PFSK-1 (cell line): ENCODE results near the gene PITPNM3.

Experiments used
- FOXP2 ChIP-seq: optimal IDR thresholded peaks from 2 replicates; pipeline ENCODE3; 2011; ENCODE audit warnings: borderline replicate concordance, control low read depth, inconsistent platforms; ENCODE audit not compliant: insufficient read depth; ENCODE audit errors: extremely low read length, extremely low read depth
- POLR2AphosphoS5 ChIP-seq: IDR thresholded peaks from 2 replicates; pipeline ENCODE4 v1.6.1; 2012; ENCODE audit warnings: low read depth, mild to moderate bottlenecking, control low read depth, low read length, moderate library complexity
- REST ChIP-seq, 2 experiments: IDR thresholded peaks; 2 replicates each; pipeline versions ENCODE4 v1.6.1 to v1.8.0; 2011 to 2012; ENCODE audit warnings: low read depth in 2 of 2, low read length in 2 of 2, control low read depth in 1 of 2, inconsistent platforms in 1 of 2, mild to moderate bottlenecking in 1 of 2, moderate library complexity in 1 of 2; ENCODE audit not compliant: insufficient read depth in 1 of 2
- SIN3A ChIP-seq: IDR thresholded peaks from 2 replicates; pipeline ENCODE4 v1.6.1; 2012; ENCODE audit warnings: mild to moderate bottlenecking, low read length, moderate library complexity, borderline replicate concordance; ENCODE audit not compliant: insufficient read depth
- TAF1 ChIP-seq: IDR thresholded peaks from 2 replicates; pipeline ENCODE4 v1.6.1; 2012; ENCODE audit warnings: low read length, control low read depth, borderline replicate concordance; ENCODE audit not compliant: insufficient read depth

PITPNM3 gene

GRCh38 chr17:6526362-6527152 lies 29.8 kb downstream of the PITPNM3 start:
- TF ChIP-seq SIN3A (no peak), TAF1 (no peak), REST (IDR thresholded peaks at IDR 0.05; ENCODE audit: insufficient read depth in 1 of 2, low read depth in 2 of 2, low read length in 2 of 2) (peak; percentile 87 to 94), FOXP2 (no peak)

GRCh38 chr17:6525731-6526130 lies 30.6 kb downstream of the PITPNM3 start:
- no peak for TF ChIP-seq POLR2AphosphoS5
- no peak for TF ChIP-seq REST (IDR thresholded peaks at IDR 0.05; ENCODE audit: insufficient read depth in 1 of 2, low read depth in 2 of 2, low read length in 2 of 2)
- TF ChIP-seq SIN3A = no peak
- no peak for TF ChIP-seq FOXP2
- TF ChIP-seq TAF1 = no peak

GRCh38 chr17:6525141-6525540 lies 31.2 kb downstream of the PITPNM3 start:
- no peak for TF ChIP-seq TAF1
- TF ChIP-seq SIN3A = no peak
- no peak for TF ChIP-seq POLR2AphosphoS5
- TF ChIP-seq FOXP2 = no peak
- TF ChIP-seq REST (IDR thresholded peaks at IDR 0.05; ENCODE audit: insufficient read depth in 1 of 2, low read depth in 2 of 2, low read length in 2 of 2) = no peak

- TF ChIP-seq POLR2AphosphoS5 (no peak), TAF1 (no peak), SIN3A (no peak), REST (IDR thresholded peaks at IDR 0.05; ENCODE audit: insufficient read depth in 1 of 2, low read depth in 2 of 2, low read length in 2 of 2) (no peak), FOXP2 (no peak)
These were observed 31.8 kb downstream of the PITPNM3 start for GRCh38 chr17:6524520-6524919.
